Chondrocyte (in vitro differentiated cells): Measurements from ENCODE around the gene PHYKPL. TPM values are rescaled to one million over a fixed set of nuclear protein-coding genes. Genes with fewer than 3 reads are reported as not detected.

Experiments
- DNase-seq: peaks from one replicate; pipeline ENCODE4 v3.0.0; 2021; ENCODE audit warnings: mixed read lengths, low spot score
- H3K27ac Mint-ChIP-seq: one replicate; pipeline ENCODE4 v1.8.0; 2021; ENCODE audit warnings: mild to moderate bottlenecking, moderate library complexity, mixed read lengths; ENCODE audit not compliant: unreplicated experiment
- H3K27me3 Mint-ChIP-seq: 2 replicates; pipeline ENCODE4 v1.8.0; 2021; ENCODE audit warnings: low read depth, mixed read lengths
- H3K36me3 Mint-ChIP-seq: 2 replicates; pipeline ENCODE4 v1.8.0; 2021; ENCODE audit warnings: low read depth, mixed read lengths
- H3K4me1 Mint-ChIP-seq: 2 replicates; pipeline ENCODE4 v1.8.0; 2021; ENCODE audit warnings: low read depth, mild to moderate bottlenecking, mixed read lengths
- H3K4me3 Mint-ChIP-seq: one replicate; pipeline ENCODE4 v1.8.0; 2021; ENCODE audit warnings: mild to moderate bottlenecking, moderate library complexity, mixed read lengths; ENCODE audit not compliant: unreplicated experiment
- H3K9me3 Mint-ChIP-seq: 2 replicates; pipeline ENCODE4 v1.8.0; 2021; ENCODE audit warnings: low read depth, mixed read lengths
- total RNA-seq: library from RNA; stranded (reverse); gene quantifications from 3 replicates; pipeline ENCODE4 v1.2.1, GENCODE V29; 2021
- TF ChIP-seq, protein P1 (sequence below): fragments of 200-600 bp; sonication (generic); IDR thresholded peaks from 2 replicates; pipeline ENCODE4 v1.5.0; 2021; ENCODE audit warnings: antibody characterized with exemption, mild to moderate bottlenecking, moderate library complexity

PHYKPL gene
- total RNA-seq, 1 donor from 2014 or later, result 43.8 TPM

- H3K36me3 Mint-ChIP-seq, result peaks cover 2% of the 10 kb centered on the region
- no peak for DNase-seq
- TF ChIP-seq, protein P1, sequence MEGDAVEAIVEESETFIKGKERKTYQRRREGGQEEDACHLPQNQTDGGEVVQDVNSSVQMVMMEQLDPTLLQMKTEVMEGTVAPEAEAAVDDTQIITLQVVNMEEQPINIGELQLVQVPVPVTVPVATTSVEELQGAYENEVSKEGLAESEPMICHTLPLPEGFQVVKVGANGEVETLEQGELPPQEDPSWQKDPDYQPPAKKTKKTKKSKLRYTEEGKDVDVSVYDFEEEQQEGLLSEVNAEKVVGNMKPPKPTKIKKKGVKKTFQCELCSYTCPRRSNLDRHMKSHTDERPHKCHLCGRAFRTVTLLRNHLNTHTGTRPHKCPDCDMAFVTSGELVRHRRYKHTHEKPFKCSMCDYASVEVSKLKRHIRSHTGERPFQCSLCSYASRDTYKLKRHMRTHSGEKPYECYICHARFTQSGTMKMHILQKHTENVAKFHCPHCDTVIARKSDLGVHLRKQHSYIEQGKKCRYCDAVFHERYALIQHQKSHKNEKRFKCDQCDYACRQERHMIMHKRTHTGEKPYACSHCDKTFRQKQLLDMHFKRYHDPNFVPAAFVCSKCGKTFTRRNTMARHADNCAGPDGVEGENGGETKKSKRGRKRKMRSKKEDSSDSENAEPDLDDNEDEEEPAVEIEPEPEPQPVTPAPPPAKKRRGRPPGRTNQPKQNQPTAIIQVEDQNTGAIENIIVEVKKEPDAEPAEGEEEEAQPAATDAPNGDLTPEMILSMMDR, result no peak
- H3K27ac Mint-ChIP-seq, result no peak overlapping the region
- H3K9me3 Mint-ChIP-seq, result peaks cover 6% of the 10 kb centered on the region
- H3K27me3 Mint-ChIP-seq, result peaks cover 6% of the 10 kb centered on the region
- H3K4me3 Mint-ChIP-seq, result no peak overlapping the region
- no peaks in the 10 kb centered on the region for H3K4me1 Mint-ChIP-seq
Observed at GRCh38 chr5:178271231-178271630, 38.6 kb upstream of the PHYKPL start.

- Mint-ChIP-seq H3K4me1 (no peaks in the 10 kb centered on the region), H3K4me3 (no peak overlapping the region), H3K36me3 (no peaks in the 10 kb centered on the region), H3K27ac (no peak overlapping the region), H3K27me3 (peaks cover 6% of the 10 kb centered on the region), H3K9me3 (no peaks in the 10 kb centered on the region)
- TF ChIP-seq, protein P1, result no peak
- no peak for DNase-seq
Observed at GRCh38 chr5:178269499-178269898, 36.9 kb upstream of the PHYKPL start.

- DNase-seq, result no peak
- TF ChIP-seq, protein P1, result no peak
- Mint-ChIP-seq H3K27me3 (peaks cover 6% of the 10 kb centered on the region), H3K4me1 (no peaks in the 10 kb centered on the region), H3K9me3 (no peaks in the 10 kb centered on the region), H3K36me3 (no peaks in the 10 kb centered on the region), H3K27ac (no peak overlapping the region), H3K4me3 (no peak overlapping the region)
Observed at GRCh38 chr5:178267876-178268275, 35.3 kb upstream of the PHYKPL start.

GRCh38 chr5:178267245-178267644, 34.6 kb upstream of the PHYKPL start:
- H3K36me3 Mint-ChIP-seq, result no peaks in the 10 kb centered on the region

GRCh38 chr5:178266581-178266980, 34.0 kb upstream of the PHYKPL start:
- Mint-ChIP-seq H3K4me1 (no peaks in the 10 kb centered on the region), H3K27ac (no peak overlapping the region), H3K36me3 (no peaks in the 10 kb centered on the region), H3K9me3 (no peaks in the 10 kb centered on the region), H3K27me3 (peaks cover 9% of the 10 kb centered on the region), H3K4me3 (no peak overlapping the region)
- DNase-seq, result no peak
- TF ChIP-seq, protein P1, result no peak

More at GRCh38 chr5:178267245-178267644, 34.6 kb upstream of the PHYKPL start:
- TF ChIP-seq, protein P1, result no peak
- Mint-ChIP-seq H3K9me3 (no peaks in the 10 kb centered on the region), H3K27me3 (peaks cover 10% of the 10 kb centered on the region), H3K27ac (no peak overlapping the region), H3K4me3 (no peak overlapping the region), H3K4me1 (no peaks in the 10 kb centered on the region)
- no peak for DNase-seq
